ENCODE results near the gene NAA15. TPM values are rescaled to one million over a fixed set of nuclear protein-coding genes. Genes with fewer than 3 reads are reported as not detected.
"Not testable (repeated sequence)": the region's sequence is repeated elsewhere in the genome, so short reads cannot be mapped to it uniquely, and the experiment has no call there.

NAA15 gene
- total RNA-seq, 6 experiments from 2014 or later: 63.0 to 72.0 (median 69.6) TPM

GRCh38 chr4:139465922-139466321 lies 164.6 kb downstream of the NAA15 start:
- peaks cover 23% of the 10 kb centered on the region for H3K9me3 Mint-ChIP-seq
- no peak for TF ChIP-seq CTCF (IDR thresholded peaks at IDR 0.05)
- no peak for DNase-seq
- no peak overlapping the region for H3K27ac Mint-ChIP-seq
- H3K4me1 Mint-ChIP-seq (ENCODE audit: low read depth): peaks cover 12% of the 10 kb centered on the region
- H3K4me3 Mint-ChIP-seq: no peak overlapping the region
- H3K27me3 Mint-ChIP-seq (ENCODE audit: insufficient read depth): no peaks in the 10 kb centered on the region
- H3K36me3 Mint-ChIP-seq (ENCODE audit: low read depth): peaks cover 19% of the 10 kb centered on the region

GRCh38 chr4:139468756-139469155 lies 167.5 kb downstream of the NAA15 start:
- H3K36me3 Mint-ChIP-seq (ENCODE audit: low read depth): peaks cover 42% of the 10 kb centered on the region
- not testable (repeated sequence) for H3K27ac Mint-ChIP-seq; H3K4me3 Mint-ChIP-seq; DNase-seq; H3K27me3 Mint-ChIP-seq (ENCODE audit: insufficient read depth)
- peaks cover 32% of the 10 kb centered on the region for H3K9me3 Mint-ChIP-seq
- H3K4me1 Mint-ChIP-seq (ENCODE audit: low read depth): peaks cover 12% of the 10 kb centered on the region

GRCh38 chr4:139469216-139469615 lies 167.9 kb downstream of the NAA15 start:
- Mint-ChIP-seq H3K4me1 (ENCODE audit: low read depth) (peaks cover 12% of the 10 kb centered on the region), H3K27ac (no peak overlapping the region), H3K4me3 (no peak overlapping the region), H3K9me3 (peaks cover 32% of the 10 kb centered on the region), H3K36me3 (ENCODE audit: low read depth) (peaks cover 42% of the 10 kb centered on the region), H3K27me3 (ENCODE audit: insufficient read depth) (no peaks in the 10 kb centered on the region)
- no peak for DNase-seq
- TF ChIP-seq CTCF (IDR thresholded peaks at IDR 0.05): no peak

Other genes starting within 250 kb of the NAA15 start
- gene ELF2, start 124.3 kb upstream of the NAA15 start, total RNA-seq (2021; fragmentation: NEBNext Ultra II Directional; extraction: Animal tissue kit (Norgen Biotek cat#: 25700)): 10 to 100 TPM; 17.6 to 23.3 (median 21.1) TPM
- gene MGARP, start 21.3 kb upstream of the NAA15 start, total RNA-seq (2021; fragmentation: NEBNext Ultra II Directional; extraction: Animal tissue kit (Norgen Biotek cat#: 25700)): 10 to 100 TPM; 10.4 to 38.5 (median 11.8) TPM
- gene NDUFC1, start 972 bp downstream of the NAA15 start, total RNA-seq (2021; fragmentation: NEBNext Ultra II Directional; extraction: Animal tissue kit (Norgen Biotek cat#: 25700)): 10 to 100 TPM; 68.6 to 90.7 (median 74.2) TPM
- gene RAB33B, start 152.6 kb downstream of the NAA15 start, total RNA-seq (2021; fragmentation: NEBNext Ultra II Directional; extraction: Animal tissue kit (Norgen Biotek cat#: 25700)): 1 to 10 TPM; 3.7 to 5.6 (median 4.8) TPM